DOHH2 (cell line): ENCODE measurements around the gene NUDT3.
A peak's percentile ranks its signal among the peaks of the same experiment; 100 is the strongest.

ENCODE experiments used
- H3F3A ChIP-seq: fragments of 200-600 bp; sonication (generic), shearing (Covaris generic); 2 replicates; pipeline ENCODE4 v1.6.0; 2016; ENCODE audit warnings: antibody characterized with exemption, mild to moderate bottlenecking; ENCODE audit not compliant: control insufficient read depth, insufficient read depth
- H3K27ac ChIP-seq: fragments of 200-600 bp; sonication (generic); 2 replicates; pipeline ENCODE4 v1.5.1; 2014; ENCODE audit warnings: low read depth, mild to moderate bottlenecking, low read length, moderate library complexity
- H3K27me3 ChIP-seq: fragments of 200-600 bp; sonication (generic); 2 replicates; pipeline ENCODE4 v1.6.1; 2014; ENCODE audit warnings: mild to moderate bottlenecking, low read length, mixed read lengths; ENCODE audit not compliant: control insufficient read depth
- H3K36me3 ChIP-seq: fragments of 200-600 bp; sonication (generic); 2 replicates; pipeline ENCODE4 v1.6.1; 2014; ENCODE audit warnings: mild to moderate bottlenecking, low read length, moderate library complexity, mixed read lengths; ENCODE audit not compliant: control insufficient read depth
- H3K4me1 ChIP-seq: fragments of 200-600 bp; sonication (generic); 2 replicates; pipeline ENCODE4 v1.6.1; 2014; ENCODE audit warnings: mild to moderate bottlenecking, low read length, mixed read lengths; ENCODE audit not compliant: control insufficient read depth
- H3K4me2 ChIP-seq: fragments of 200-600 bp; sonication (generic); 2 replicates; pipeline ENCODE4 v1.6.0; 2014; ENCODE audit warnings: mild to moderate bottlenecking, low read length, moderate library complexity
- H3K4me3 ChIP-seq: fragments of 200-600 bp; sonication (generic); 2 replicates; pipeline ENCODE4 v1.5.1; 2014; ENCODE audit warnings: mild to moderate bottlenecking, low read length, mixed read lengths
- H3K79me2 ChIP-seq: fragments of 200-600 bp; sonication (generic); 2 replicates; pipeline ENCODE4 v1.6.1; 2014; ENCODE audit warnings: mild to moderate bottlenecking, low read length, mixed read lengths; ENCODE audit not compliant: control insufficient read depth
- H3K9me2 ChIP-seq: fragments of 200-600 bp; sonication (generic); replicated peaks from 2 replicates; pipeline ENCODE4 v1.6.1; 2014; ENCODE audit warnings: mild to moderate bottlenecking, low read length, mixed read lengths; ENCODE audit not compliant: control insufficient read depth
- H3K9me3 ChIP-seq: fragments of 200-600 bp; sonication (generic); 2 replicates; pipeline ENCODE4 v1.6.1; 2014; ENCODE audit warnings: antibody characterized with exemption, low read length, mixed read lengths; ENCODE audit not compliant: control insufficient read depth, insufficient read depth
- H4K20me1 ChIP-seq: fragments of 200-600 bp; sonication (generic); 2 replicates; pipeline ENCODE4 v1.6.0; 2014; ENCODE audit warnings: low read depth, mild to moderate bottlenecking, antibody characterized with exemption, low read length, moderate library complexity; ENCODE audit not compliant: control insufficient read depth, insufficient read depth
- EZH2phosphoT487 ChIP-seq: fragments of 200-600 bp; sonication (generic); IDR thresholded peaks from 2 replicates; pipeline ENCODE4 v1.6.1; 2017; ENCODE audit warnings: borderline replicate concordance, mild to moderate bottlenecking, antibody characterized with exemption, low read length, moderate library complexity, mixed read lengths
- TF ChIP-seq, protein P1 (sequence below): fragments of 200-600 bp; sonication (generic); IDR thresholded peaks from one replicate; pipeline ENCODE4 v1.5.1; 2014; ENCODE audit warnings: antibody characterized with exemption, mild to moderate bottlenecking, low read depth, low read length; ENCODE audit not compliant: poor library complexity, severe bottlenecking

NUDT3 gene

DNA sequence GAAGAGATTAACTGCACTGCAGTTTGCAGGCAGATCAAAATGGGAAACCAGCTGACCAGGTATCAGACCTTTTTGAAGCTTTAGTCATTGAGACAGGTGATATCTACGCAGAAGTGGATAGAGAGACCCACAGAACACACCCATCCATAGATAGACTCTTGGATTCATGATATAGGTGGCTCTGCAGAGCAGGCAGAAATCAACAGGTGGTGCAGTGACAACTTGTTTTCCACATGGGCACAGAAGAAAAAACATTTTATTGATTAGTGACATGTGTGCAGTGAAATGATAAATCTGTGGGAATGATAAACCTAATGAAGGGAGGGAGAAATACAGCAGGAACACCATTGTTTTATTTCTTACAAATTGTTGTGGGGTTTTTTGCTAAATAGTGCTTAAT is 45.2 kb downstream of the NUDT3 start:
- no peaks in the 10 kb centered on the region for H3K9me3 ChIP-seq
- H3K4me3 ChIP-seq = no peak overlapping the region
- H4K20me1 ChIP-seq = peaks cover 7% of the 10 kb centered on the region; the same call in 1 of the 2 replicates
- H3K4me1 ChIP-seq = peaks cover 25% of the 10 kb centered on the region
- no peaks in the 10 kb centered on the region for H3K27me3 ChIP-seq
- no peaks in the 10 kb centered on the region for H3K36me3 ChIP-seq
- no peaks in the 10 kb centered on the region for H3F3A ChIP-seq
- peaks cover 89% of the 10 kb centered on the region for H3K79me2 ChIP-seq
- no peak overlapping the region for H3K27ac ChIP-seq
- no peak overlapping the region for H3K4me2 ChIP-seq
- no peaks in the 10 kb centered on the region for H3K9me2 ChIP-seq
- TF ChIP-seq, protein P1, sequence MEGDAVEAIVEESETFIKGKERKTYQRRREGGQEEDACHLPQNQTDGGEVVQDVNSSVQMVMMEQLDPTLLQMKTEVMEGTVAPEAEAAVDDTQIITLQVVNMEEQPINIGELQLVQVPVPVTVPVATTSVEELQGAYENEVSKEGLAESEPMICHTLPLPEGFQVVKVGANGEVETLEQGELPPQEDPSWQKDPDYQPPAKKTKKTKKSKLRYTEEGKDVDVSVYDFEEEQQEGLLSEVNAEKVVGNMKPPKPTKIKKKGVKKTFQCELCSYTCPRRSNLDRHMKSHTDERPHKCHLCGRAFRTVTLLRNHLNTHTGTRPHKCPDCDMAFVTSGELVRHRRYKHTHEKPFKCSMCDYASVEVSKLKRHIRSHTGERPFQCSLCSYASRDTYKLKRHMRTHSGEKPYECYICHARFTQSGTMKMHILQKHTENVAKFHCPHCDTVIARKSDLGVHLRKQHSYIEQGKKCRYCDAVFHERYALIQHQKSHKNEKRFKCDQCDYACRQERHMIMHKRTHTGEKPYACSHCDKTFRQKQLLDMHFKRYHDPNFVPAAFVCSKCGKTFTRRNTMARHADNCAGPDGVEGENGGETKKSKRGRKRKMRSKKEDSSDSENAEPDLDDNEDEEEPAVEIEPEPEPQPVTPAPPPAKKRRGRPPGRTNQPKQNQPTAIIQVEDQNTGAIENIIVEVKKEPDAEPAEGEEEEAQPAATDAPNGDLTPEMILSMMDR = no peak
- no peak for TF ChIP-seq EZH2phosphoT487

DNA sequence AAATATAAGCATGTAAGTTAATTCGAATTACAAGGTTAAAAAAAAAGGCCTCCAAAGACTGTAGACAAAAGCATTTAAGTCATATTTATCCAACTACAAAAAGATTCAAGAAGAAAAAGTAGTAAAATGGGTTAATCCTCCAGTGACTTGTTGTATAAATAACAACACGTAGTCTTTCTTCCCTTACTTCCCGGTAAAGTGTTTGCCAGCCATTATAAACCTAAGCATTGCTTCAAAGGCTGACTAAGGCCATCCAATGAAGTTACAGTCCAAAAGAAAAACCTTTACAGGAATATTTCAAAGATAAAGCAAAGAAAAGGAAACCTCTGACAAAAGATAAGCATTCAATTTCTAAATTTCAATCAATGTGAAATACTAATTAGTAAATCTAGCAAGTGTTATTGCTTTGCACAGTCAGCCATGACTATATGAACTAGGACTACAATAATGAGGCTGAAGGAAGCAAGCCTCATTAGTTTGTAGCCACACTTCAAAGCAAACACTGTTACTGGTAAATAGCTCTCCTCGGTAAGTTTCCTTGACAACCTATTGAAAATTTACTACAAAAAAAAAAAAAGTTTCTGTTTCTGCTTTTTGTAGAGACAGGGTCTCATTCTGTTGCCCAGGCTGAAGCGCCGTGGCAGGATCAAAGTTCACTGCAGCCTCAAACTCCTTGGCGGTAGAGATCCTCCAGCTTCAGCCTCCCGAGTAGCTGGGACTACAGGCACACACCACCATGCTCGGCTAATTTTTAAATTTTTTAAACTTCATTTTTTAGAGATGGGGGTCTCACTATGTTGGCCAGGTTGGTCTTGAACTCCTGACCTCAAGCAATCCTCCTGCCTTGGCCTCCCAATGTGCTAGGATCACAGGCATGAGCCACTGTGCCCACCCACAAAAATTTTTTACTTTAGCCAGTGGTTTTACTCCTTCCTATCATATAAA is 46.0 kb downstream of the NUDT3 start:
- H3K36me3 ChIP-seq = peaks cover 5% of the 10 kb centered on the region
- no peak overlapping the region for H3K27ac ChIP-seq

DNA sequence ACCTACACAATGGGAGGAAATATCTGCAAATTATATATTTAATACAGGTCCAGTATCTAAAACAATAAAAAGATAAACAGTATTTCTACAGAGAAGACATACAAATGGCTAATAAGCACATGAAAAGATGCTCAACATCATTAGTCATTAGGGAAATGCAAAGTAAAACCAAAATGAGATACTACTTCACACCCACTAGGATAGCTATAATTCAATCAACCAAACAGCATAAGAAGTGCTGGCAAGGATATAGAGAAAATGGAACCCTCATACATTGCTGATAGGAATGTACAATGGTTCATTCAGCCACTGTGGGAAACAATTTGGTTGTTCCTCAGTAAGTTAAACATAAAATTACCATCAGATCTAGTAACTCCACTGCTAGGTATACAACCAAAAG is 48.7 kb downstream of the NUDT3 start:
- no peak overlapping the region for H3K4me3 ChIP-seq
- peaks cover 22% of the 10 kb centered on the region for H3K36me3 ChIP-seq
- TF ChIP-seq, protein P1 = no peak
- TF ChIP-seq EZH2phosphoT487 = no peak
- peaks cover 87% of the 10 kb centered on the region for H3K79me2 ChIP-seq
- no peaks in the 10 kb centered on the region for H3K9me2 ChIP-seq
- no peaks in the 10 kb centered on the region for H4K20me1 ChIP-seq
- no peaks in the 10 kb centered on the region for H3K27me3 ChIP-seq
- no peak overlapping the region for H3K4me2 ChIP-seq
- no peaks in the 10 kb centered on the region for H3K9me3 ChIP-seq
- no peak overlapping the region for H3K27ac ChIP-seq
- H3F3A ChIP-seq = no peaks in the 10 kb centered on the region
- H3K4me1 ChIP-seq = peaks cover 22% of the 10 kb centered on the region

More for the DNA sequence above, 46.0 kb downstream of the NUDT3 start:
- Histone ChIP-seq H3K4me2 (peak overlapping the region; percentile 22; the same call in 1 of the 2 replicates), H3K79me2 (peaks cover 89% of the 10 kb centered on the region), H4K20me1 (peaks cover 7% of the 10 kb centered on the region; the same call in 1 of the 2 replicates), H3K4me3 (no peak overlapping the region), H3K27me3 (no peaks in the 10 kb centered on the region), H3K4me1 (peaks cover 21% of the 10 kb centered on the region), H3K9me2 (no peaks in the 10 kb centered on the region), H3K9me3 (no peaks in the 10 kb centered on the region), H3F3A (no peaks in the 10 kb centered on the region)
- TF ChIP-seq, protein P1 = no peak
- no peak for TF ChIP-seq EZH2phosphoT487
